H1 (cell line): ENCODE measurements around the gene CIITA. TPM values are rescaled to one million over a fixed set of nuclear protein-coding genes. Genes with fewer than 3 reads are reported as not detected.

Experiments used
- CTCF ChIA-PET: fragments of 300-600 bp; sonication (Branson Sonifier 250); formaldehyde crosslinking; loops from one replicate; lab custom pipeline; 2021; ENCODE audit not compliant: partially characterized antibody; lab: Charles Lee
- POLR2A ChIA-PET: fragments of 300-600 bp; sonication (Branson Sonifier 250); formaldehyde crosslinking; loops from one replicate; lab custom pipeline; 2021; ENCODE audit warnings: inconsistent platforms; ENCODE audit not compliant: partially characterized antibody; lab: Charles Lee
- DNase-seq, 2 experiments: peaks; one replicate each; pipeline versions ENCODE4 v3.0.0 to v3.0.0-alpha.2; 2010 to 2022; ENCODE audit warnings: low spot score in 2 of 2, low read depth in 1 of 2, mixed read lengths in 1 of 2
- FAIRE-seq: peaks from 2 replicates; lab custom pipeline; 2011; peaks lifted over from hg19 to GRCh38; lab: Jason Lieb, UNC
- H2AFZ ChIP-seq: 2 replicates; pipeline ENCODE4 v1.8.1; 2012; ENCODE audit warnings: low read length, inconsistent platforms
- H2AK5ac ChIP-seq: 2 replicates; pipeline ENCODE4 v1.6.1; 2013; ENCODE audit warnings: low read depth, low read length
- H2BK120ac ChIP-seq: replicated peaks from 2 replicates; pipeline ENCODE3; 2013; ENCODE audit warnings: low read depth, low read length, inconsistent platforms
- H2BK12ac ChIP-seq: 2 replicates; pipeline ENCODE4 v1.6.1; 2013; ENCODE audit warnings: low read depth, low read length
- H2BK15ac ChIP-seq: 2 replicates; pipeline ENCODE4 v1.6.1; 2013; ENCODE audit warnings: low read length
- H2BK20ac ChIP-seq: 2 replicates; pipeline ENCODE4 v1.6.1; 2013; ENCODE audit warnings: low read length
- H2BK5ac ChIP-seq: 2 replicates; pipeline ENCODE4 v1.6.1; 2013; ENCODE audit warnings: low read depth, low read length
- H3K14ac ChIP-seq: 2 replicates; pipeline ENCODE4 v1.6.1; 2013; ENCODE audit warnings: inconsistent platforms; ENCODE audit not compliant: insufficient read length
- H3K18ac ChIP-seq: 2 replicates; pipeline ENCODE4 v1.6.1; 2013; ENCODE audit warnings: low read length; ENCODE audit errors: extremely low read depth
- H3K23ac ChIP-seq: 2 replicates; pipeline ENCODE4 v1.6.1; 2013; ENCODE audit warnings: inconsistent platforms; ENCODE audit not compliant: insufficient read length
- H3K23me2 ChIP-seq: 2 replicates; pipeline ENCODE4 v1.6.1; 2013; ENCODE audit warnings: low read depth, low read length
- H3K27ac ChIP-seq: 2 replicates; pipeline ENCODE4 v1.6.1; 2011; ENCODE audit warnings: low read depth, low read length, inconsistent platforms
- H3K27me3 ChIP-seq, 4 experiments: replicated peaks in 1 of 4; 1 replicate in 1 of 4; 2 replicates in 3 of 4; pipeline versions ENCODE4 v1.6.1 to v1.8.1; 2011 to 2013; ENCODE audit warnings: low read length in 3 of 4, mild to moderate bottlenecking in 3 of 4, inconsistent platforms in 2 of 4, mixed read lengths in 2 of 4, moderate library complexity in 1 of 4; ENCODE audit not compliant: control insufficient read depth in 3 of 4, insufficient read depth in 3 of 4; ENCODE audit errors: extremely low read depth in 1 of 4
- H3K36me3 ChIP-seq, 4 experiments: 2 replicates each; pipeline versions ENCODE4 v1.6.1 to v1.8.1; 2011 to 2013; ENCODE audit warnings: mild to moderate bottlenecking in 4 of 4, low read length in 3 of 4, moderate library complexity in 2 of 4, control low read depth in 1 of 4, inconsistent platforms in 1 of 4; ENCODE audit not compliant: insufficient read depth in 4 of 4, control insufficient read depth in 2 of 4
- H3K4ac ChIP-seq: replicated peaks from 2 replicates; pipeline ENCODE3; 2013; ENCODE audit warnings: low read length, low read depth, mixed read lengths, inconsistent platforms; ENCODE audit not compliant: insufficient read length
- H3K4me1 ChIP-seq, 4 experiments: replicated peaks in 1 of 4; 1 replicate in 1 of 4; 2 replicates in 3 of 4; pipeline versions ENCODE4 v1.6.1 to v1.8.1; 2011 to 2013; ENCODE audit warnings: low read length in 3 of 4, inconsistent platforms in 2 of 4, mixed read lengths in 1 of 4; ENCODE audit not compliant: insufficient read depth in 4 of 4, control insufficient read depth in 3 of 4
- H3K4me2 ChIP-seq, 2 experiments: 2 replicates each; pipeline versions ENCODE4 v1.6.1 to v1.8.1; 2011 to 2013; ENCODE audit warnings: low read depth in 2 of 2, low read length in 2 of 2, control low read depth in 1 of 2, inconsistent platforms in 1 of 2, mild to moderate bottlenecking in 1 of 2; ENCODE audit not compliant: insufficient read depth in 1 of 2
- H3K4me3 ChIP-seq, 4 experiments: fragments of 200-600, 300-600 bp in 1 of 4; sonication (generic), shearing (Covaris generic), sonication (Bioruptor Twin) in 1 of 4; 2 replicates each; pipeline versions ENCODE4 v1.5.1 to v1.8.1; 2011 to 2016; ENCODE audit warnings: low read length in 4 of 4, low read depth in 3 of 4, control low read depth in 2 of 4, inconsistent platforms in 2 of 4, mild to moderate bottlenecking in 2 of 4, mixed read lengths in 1 of 4, moderate library complexity in 1 of 4; ENCODE audit not compliant: insufficient read depth in 2 of 4; ENCODE audit errors: extremely low read depth in 1 of 4
- H3K56ac ChIP-seq: replicated peaks from 2 replicates; pipeline ENCODE3; 2013; ENCODE audit warnings: low read depth, mild to moderate bottlenecking, mixed read lengths, low read length, inconsistent platforms; ENCODE audit not compliant: insufficient read length
- H3K79me1 ChIP-seq: 2 replicates; pipeline ENCODE4 v1.6.1; 2013; ENCODE audit warnings: low read depth, low read length, control low read depth
- H3K79me2 ChIP-seq, 2 experiments: 2 replicates each; pipeline versions ENCODE4 v1.6.1 to v1.8.1; 2012 to 2013; ENCODE audit warnings: low read length in 2 of 2, mild to moderate bottlenecking in 2 of 2, inconsistent platforms in 1 of 2; ENCODE audit not compliant: insufficient read depth in 2 of 2, control insufficient read depth in 1 of 2
- H3K9ac ChIP-seq, 4 experiments: replicated peaks in 1 of 4; 1 replicate in 1 of 4; 2 replicates in 3 of 4; pipeline versions ENCODE4 v1.6.1 to v1.8.1; 2011 to 2013; ENCODE audit warnings: low read depth in 3 of 4, low read length in 3 of 4, control low read depth in 2 of 4, mild to moderate bottlenecking in 2 of 4, moderate library complexity in 2 of 4, inconsistent platforms in 1 of 4; ENCODE audit errors: extremely low read depth in 1 of 4
- H3K9me3 ChIP-seq, 2 experiments: 2 replicates each; pipeline versions ENCODE4 v1.6.1 to v1.8.1; 2012 to 2013; ENCODE audit warnings: mild to moderate bottlenecking in 2 of 2, moderate library complexity in 2 of 2, control low read depth in 1 of 2, inconsistent platforms in 1 of 2, low read depth in 1 of 2, low read length in 1 of 2, mixed read lengths in 1 of 2; ENCODE audit not compliant: insufficient read depth in 2 of 2
- H4K20me1 ChIP-seq, 2 experiments: replicated peaks in 1 of 2; 2 replicates each; pipeline versions ENCODE3 to v1.8.1; 2011 to 2013; ENCODE audit warnings: inconsistent platforms in 2 of 2, low read length in 2 of 2, mild to moderate bottlenecking in 1 of 2; ENCODE audit not compliant: insufficient read depth in 2 of 2, control insufficient read depth in 1 of 2
- H4K5ac ChIP-seq: 2 replicates; pipeline ENCODE4 v1.6.1; 2013; ENCODE audit warnings: low read length, low read depth, mixed read lengths, inconsistent platforms; ENCODE audit not compliant: insufficient read length
- H4K8ac ChIP-seq: 2 replicates; pipeline ENCODE4 v1.8.0; 2013; ENCODE audit warnings: mild to moderate bottlenecking, moderate library complexity, low read length, inconsistent platforms; ENCODE audit not compliant: insufficient read depth; ENCODE audit errors: extremely low read depth
- H4K91ac ChIP-seq: replicated peaks from 2 replicates; pipeline ENCODE3; 2013; ENCODE audit warnings: low read length, mixed read lengths, inconsistent platforms; ENCODE audit not compliant: insufficient read length
- BACH1 ChIP-seq: IDR thresholded peaks from 2 replicates; pipeline ENCODE4 v1.6.1; 2012; ENCODE audit warnings: low read length, improper control_type of control experiment
- POLR2A ChIP-seq, 2 experiments: IDR thresholded peaks; 1 replicate in 1 of 2; 2 replicates in 1 of 2; pipeline ENCODE4 v1.6.1; 2011; ENCODE audit warnings: low read depth in 2 of 2, low read length in 2 of 2, mild to moderate bottlenecking in 2 of 2; ENCODE audit errors: control extremely low read depth in 1 of 2
- SAP30 ChIP-seq: fragments of 300-600 bp; sonication (generic); IDR thresholded peaks from 2 replicates; pipeline ENCODE4 v1.7.1; 2012; ENCODE audit warnings: low read length, moderate library complexity, mild to moderate bottlenecking, inconsistent platforms; ENCODE audit not compliant: insufficient read depth, insufficient replicate concordance
- WGBS, 2 experiments: shearing (Covaris generic) in 1 of 2; methylation state at CpG; one replicate each; pipeline versions ENCODE4 v1.1.6 to v1.1.7; 2013 to 2015; ENCODE audit warnings: low lambda C conversion rate in 2 of 2, mixed read lengths in 2 of 2, inconsistent platforms in 1 of 2, low coverage in 1 of 2, missing lambda C conversion rate in 1 of 2; ENCODE audit not compliant: insufficient replicate concordance in 2 of 2, insufficient coverage in 1 of 2, insufficient read length in 1 of 2; ENCODE audit errors: extremely low coverage in 1 of 2, missing lambda C conversion rate in 1 of 2; 5-methylcytosine and 5-hydroxymethylcytosine counted together
- polyA plus RNA-seq, 7 experiments: library from polyadenylated mRNA; depleted of rRNA in 3 of 7; stranded (reverse) in 5 of 7; unstranded in 2 of 7; fragments of >200 nt in 5 of 7; fragments of 200-250 nt in 2 of 7; gene quantifications; 1 replicate in 5 of 7; 2 replicates in 1 of 7; 4 replicates in 1 of 7; pipeline versions ENCODE4 v1.2.1 to v1.2.3, GENCODE V29; 2011 to 2013; ENCODE audit warnings: missing spikeins in 2 of 7, mixed read lengths in 2 of 7
- total RNA-seq: library from RNA; stranded (reverse); fragmentation: NEBNext Ultra II Directional; extraction: Animal tissue kit (Norgen Biotek cat#: 25700); gene quantifications from 2 replicates; pipeline ENCODE4 v1.2.1, GENCODE V29; 2021

CIITA gene
- total and polyA plus RNA-seq, 2 of the 8 experiments (the other 6 are each of a cell fraction or from before 2014, with no cell fraction given): 0.07 to 0.17 TPM

- no peaks in the 10 kb centered on the region for H3K79me2 ChIP-seq
- H3K23ac ChIP-seq: no peak overlapping the region
- H3K27ac ChIP-seq: no peak overlapping the region
- H2AFZ ChIP-seq: no peak overlapping the region
- no peaks in the 10 kb centered on the region; a peak in 1 of 8 replicates for H3K36me3 ChIP-seq
- peaks cover 0 to 3% of the 10 kb centered on the region in 2 experiments for H4K20me1 ChIP-seq
- H2BK120ac ChIP-seq: no peak overlapping the region
- no peak overlapping the region for H2BK12ac ChIP-seq
- H3K18ac ChIP-seq: no peak overlapping the region
- no peak overlapping the region for H2BK20ac ChIP-seq
- H4K91ac ChIP-seq: no peak overlapping the region
- no peak overlapping the region for H3K9ac ChIP-seq
- H3K4me1 ChIP-seq: 0 out of 7 replicates have a peak, but pooled peaks cover 0 to 2% (median 0%) of the 10 kb centered on the region in 4 experiments
- H3K4ac ChIP-seq: no peak overlapping the region
- no peak overlapping the region for H3K4me3 ChIP-seq
- no peak overlapping the region for H4K8ac ChIP-seq
- ChIA-PET CTCF (interaction anchor here (1.9 to 2.2 kb wide), 3 partner anchors 7 to 41 kb away, joined by 6 to 14 read pairs (median 9); no protein-coding TSS in a partner anchor), POLR2A (no interaction called here)
- no peaks in the 10 kb centered on the region for H3K27me3 ChIP-seq
- no peaks in the 10 kb centered on the region for H3K9me3 ChIP-seq
- H4K5ac ChIP-seq: no peak overlapping the region
- H3K14ac ChIP-seq: no peak overlapping the region
- DNase-seq (no peak), FAIRE-seq (no peak)
- no peak overlapping the region for H2AK5ac ChIP-seq
- 91% methylated on average over 14 of the region's 14 CpGs; no CpG with 5 or more reads in 1 of the 2 experiments for WGBS, 2 experiments
- no peak overlapping the region for H3K56ac ChIP-seq
- no peaks in the 10 kb centered on the region for H3K23me2 ChIP-seq
- no peak overlapping the region for H3K4me2 ChIP-seq
- TF ChIP-seq POLR2A (IDR thresholded peaks at IDR 0.05; ENCODE audit: control extremely low read depth in 1 of 2, low read depth in 2 of 2, low read length in 2 of 2) (no peak), BACH1 (no peak), SAP30 (no peak)
- H2BK15ac ChIP-seq: no peak overlapping the region
- no peak overlapping the region for H2BK5ac ChIP-seq
- no peaks in the 10 kb centered on the region for H3K79me1 ChIP-seq
These were observed 102.0 kb downstream of the CIITA start for GRCh38 chr16:10978871-10979446.
